Activated T-cell treated with anti-CD3 and anti-CD28 coated beads for 4 hours (primary cell): ENCODE data around the gene KLHDC2.
"Not testable (repeated sequence)": the region's sequence is repeated elsewhere in the genome, so short reads cannot be mapped to it uniquely, and the experiment has no call there.

ENCODE experiments used
- DNase-seq: peaks from one replicate; pipeline ENCODE4 v3.0.0-alpha.2; 2020

The KLHDC2 gene

GRCh38 chr14:49783394-49784014 lies 15.6 kb downstream of the KLHDC2 start:
- no peak for DNase-seq

GRCh38 chr14:49786315-49786714 lies 18.4 kb downstream of the KLHDC2 start:
- no peak for DNase-seq

- no peak for DNase-seq
These were observed 24.7 kb downstream of the KLHDC2 start for GRCh38 chr14:49792618-49793017.

- no peak for DNase-seq
These were observed 28.1 kb downstream of the KLHDC2 start for GRCh38 chr14:49796025-49796424.

GRCh38 chr14:49808780-49809179 lies 40.8 kb downstream of the KLHDC2 start:
- DNase-seq: no peak

GRCh38 chr14:49816118-49816517 lies 48.2 kb downstream of the KLHDC2 start:
- DNase-seq: not testable (repeated sequence)

- no peak for DNase-seq
These were observed 48.9 kb downstream of the KLHDC2 start for GRCh38 chr14:49816844-49817243.

GRCh38 chr14:49820176-49820575 lies 52.2 kb downstream of the KLHDC2 start:
- DNase-seq: no peak

- DNase-seq: no peak
These were observed 60.7 kb downstream of the KLHDC2 start for GRCh38 chr14:49828640-49829039.
